Neuron (in vitro differentiated cells): Measurements from ENCODE around the gene ADGRL1.

Experiments
- H2AFZ ChIP-seq: one replicate; pipeline ENCODE4 v1.6.1; 2013; ENCODE audit warnings: low read depth, mild to moderate bottlenecking, inconsistent platforms, low read length, moderate library complexity
- H3K27me3 ChIP-seq: one replicate; pipeline ENCODE4 v1.6.1; 2013; ENCODE audit warnings: low read length; ENCODE audit not compliant: insufficient read depth
- H3K36me3 ChIP-seq: one replicate; pipeline ENCODE4 v1.6.1; 2013; ENCODE audit warnings: low read length; ENCODE audit not compliant: insufficient read depth
- H3K4me1 ChIP-seq: one replicate; pipeline ENCODE4 v1.6.1; 2013; ENCODE audit warnings: low read length; ENCODE audit not compliant: insufficient read depth
- H3K4me3 ChIP-seq: 2 replicates; pipeline ENCODE4 v1.5.1; 2013; ENCODE audit warnings: mild to moderate bottlenecking, low read length, moderate library complexity
- H3K9me3 ChIP-seq: one replicate; pipeline ENCODE4 v1.6.1; 2013; ENCODE audit warnings: low read length

The ADGRL1 gene

GRCh38 chr19:14120497-14120780 lies 85.5 kb downstream of the ADGRL1 start:
- Histone ChIP-seq H3K4me3 (no peak overlapping the region), H3K9me3 (no peaks in the 10 kb centered on the region), H2AFZ (no peak overlapping the region), H3K36me3 (peaks cover 15% of the 10 kb centered on the region), H3K27me3 (no peaks in the 10 kb centered on the region), H3K4me1 (peaks cover 24% of the 10 kb centered on the region)

DNA sequence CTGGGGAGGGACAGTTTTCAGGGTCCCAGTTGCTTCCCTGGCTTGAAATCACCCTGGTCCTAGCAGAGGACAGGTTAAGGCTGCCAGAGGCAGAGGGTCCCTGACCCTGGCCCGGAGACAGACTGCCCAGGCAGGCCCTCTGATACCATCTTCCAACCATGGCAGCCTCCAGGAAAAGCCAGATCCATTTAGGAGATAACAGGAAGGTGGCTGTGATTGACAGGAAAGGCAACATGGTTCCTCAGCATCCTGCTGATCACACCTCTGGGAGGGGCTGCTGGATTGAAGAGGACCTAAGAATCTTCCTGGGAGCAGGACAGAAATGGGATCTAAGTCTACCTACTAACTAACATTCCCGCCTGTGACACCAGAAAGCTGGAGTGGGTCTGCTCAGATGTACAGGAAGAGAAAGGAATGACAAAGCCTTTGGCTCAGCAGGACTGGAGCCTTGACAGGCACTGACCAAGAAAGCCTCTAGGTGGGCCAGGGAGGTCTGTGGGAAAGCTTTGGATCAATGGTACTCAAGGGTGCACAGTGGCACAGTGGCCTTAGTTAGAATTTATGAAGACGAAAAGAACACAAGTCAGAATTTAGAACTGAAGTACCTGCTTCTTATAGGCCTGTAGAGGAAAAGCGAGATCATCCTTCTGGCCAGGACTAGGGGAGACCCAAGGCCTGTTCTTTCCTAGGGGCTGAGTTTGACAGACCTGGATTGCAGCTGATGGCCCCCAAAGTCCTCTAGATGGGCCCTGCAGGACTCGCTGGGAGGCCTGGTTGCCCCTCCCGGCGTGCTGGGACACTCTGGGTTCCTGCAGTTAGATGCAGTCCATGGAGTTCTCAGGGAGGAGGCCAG lies 86.1 kb downstream of the ADGRL1 start:
- H3K4me1 ChIP-seq: peaks cover 24% of the 10 kb centered on the region
- no peak overlapping the region for H2AFZ ChIP-seq
- no peaks in the 10 kb centered on the region for H3K27me3 ChIP-seq
- no peak overlapping the region for H3K4me3 ChIP-seq
- H3K36me3 ChIP-seq: peaks cover 10% of the 10 kb centered on the region
- H3K9me3 ChIP-seq: no peaks in the 10 kb centered on the region

GRCh38 chr19:14119146-14119545 lies 86.8 kb downstream of the ADGRL1 start:
- H3K9me3 ChIP-seq: no peaks in the 10 kb centered on the region
- H3K27me3 ChIP-seq: no peaks in the 10 kb centered on the region
- H3K4me1 ChIP-seq: peaks cover 24% of the 10 kb centered on the region
- H3K4me3 ChIP-seq: peak overlapping the region; percentile 49
- peaks cover 8% of the 10 kb centered on the region for H3K36me3 ChIP-seq
- H2AFZ ChIP-seq: no peak overlapping the region

- H3K4me3 ChIP-seq: peak overlapping the region; percentile 49
- H3K4me1 ChIP-seq: peaks cover 30% of the 10 kb centered on the region
- H2AFZ ChIP-seq: no peak overlapping the region
- H3K27me3 ChIP-seq: no peaks in the 10 kb centered on the region
- H3K9me3 ChIP-seq: no peaks in the 10 kb centered on the region
- H3K36me3 ChIP-seq: peaks cover 8% of the 10 kb centered on the region
Observed at GRCh38 chr19:14118165-14119051, 87.6 kb downstream of the ADGRL1 start.

GRCh38 chr19:14117668-14118164 lies 88.3 kb downstream of the ADGRL1 start, which contains the start of gene PRKACA:
Gene PRKACA, minus strand, starts transcription at chr19:14117762. Its CDS starts 215 bp downstream, at chr19:14117547.
- Histone ChIP-seq H3K36me3 (peaks cover 8% of the 10 kb centered on the region), H3K27me3 (no peaks in the 10 kb centered on the region), H2AFZ (no peak within 1 kb of the TSS), H3K4me3 (peak within 1 kb of the TSS; percentile 57), H3K4me1 (peaks cover 37% of the 10 kb centered on the region), H3K9me3 (no peaks in the 10 kb centered on the region)

DNA sequence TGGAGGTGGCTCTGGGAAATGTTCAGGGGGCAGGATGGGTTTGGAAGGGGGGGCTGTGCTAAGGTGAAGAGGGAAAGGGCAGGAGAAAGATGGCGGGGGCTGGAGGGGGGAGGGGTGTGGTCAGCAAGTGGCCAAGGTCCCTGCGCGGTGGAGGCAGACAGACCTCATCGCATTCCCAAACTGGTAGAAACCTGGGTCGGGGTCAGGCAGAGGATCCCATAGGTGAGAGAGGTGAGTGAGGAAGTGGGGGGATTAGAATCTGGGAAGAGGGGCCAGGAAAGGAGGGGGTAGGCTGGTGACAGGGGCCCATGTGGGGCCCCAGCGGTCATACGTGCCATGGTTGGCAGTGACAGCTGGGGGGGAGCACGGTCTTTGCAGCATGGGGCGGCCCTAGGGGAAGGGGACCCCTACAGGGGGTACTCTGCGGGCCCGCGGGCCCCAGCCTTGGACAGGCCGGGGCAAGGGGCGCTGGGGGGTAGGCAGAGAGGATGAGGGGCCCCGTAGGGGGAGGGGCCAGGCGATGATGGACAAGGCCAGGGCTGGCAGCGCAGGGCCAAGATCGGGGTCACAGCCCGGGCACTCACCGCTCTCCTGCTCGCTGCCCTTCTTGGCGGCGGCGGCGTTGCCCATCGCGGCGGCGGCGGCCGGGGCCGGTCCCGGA lies 88.9 kb downstream of the ADGRL1 start:
- Histone ChIP-seq H3K9me3 (no peaks in the 10 kb centered on the region), H3K4me1 (peaks cover 38% of the 10 kb centered on the region), H2AFZ (no peak overlapping the region), H3K27me3 (no peaks in the 10 kb centered on the region), H3K4me3 (peak overlapping the region; percentile 57), H3K36me3 (peaks cover 8% of the 10 kb centered on the region)

DNA sequence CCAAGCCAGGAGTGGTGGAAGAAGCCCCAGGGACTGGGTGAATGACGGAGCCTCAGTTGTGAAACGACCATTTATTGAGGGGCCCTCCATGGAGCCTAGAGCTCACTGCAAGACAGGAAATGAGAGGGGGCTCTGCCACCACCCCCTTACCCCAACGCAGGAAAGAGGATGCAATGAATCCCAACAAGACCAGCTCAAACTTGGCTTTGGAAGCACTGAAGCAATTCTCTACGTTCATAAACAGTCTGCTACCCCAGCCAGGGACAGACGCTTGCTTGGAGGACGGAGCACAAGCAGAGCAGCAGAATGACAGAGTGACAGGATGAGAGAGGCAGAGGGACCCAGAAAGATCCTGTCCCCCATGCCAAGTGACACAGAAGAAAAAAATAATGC lies 89.4 kb downstream of the ADGRL1 start:
- peak overlapping the region; percentile 57 for H3K4me3 ChIP-seq

DNA sequence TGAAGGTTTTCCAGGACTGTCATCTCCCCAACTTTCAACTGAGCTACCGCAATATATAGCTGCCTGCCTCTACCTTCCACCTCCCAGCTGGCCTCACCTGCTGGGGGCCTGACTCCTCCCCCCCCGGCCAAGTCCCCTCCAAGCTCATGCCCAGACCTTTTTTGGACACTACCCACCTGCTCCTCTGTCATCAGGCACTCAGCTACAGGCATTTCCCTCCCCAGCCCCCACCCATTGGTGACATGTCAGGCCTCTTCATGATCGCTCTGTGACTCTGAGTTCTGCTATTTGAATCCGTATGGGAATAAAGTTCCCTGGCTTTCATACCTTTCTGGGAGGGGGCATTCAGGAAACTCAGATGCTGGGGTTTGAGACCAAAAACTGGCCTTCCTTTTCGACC lies 90.2 kb downstream of the ADGRL1 start:
- peak overlapping the region; percentile 57 for H3K4me3 ChIP-seq
- H3K9me3 ChIP-seq: no peaks in the 10 kb centered on the region
- no peaks in the 10 kb centered on the region for H3K27me3 ChIP-seq
- H3K36me3 ChIP-seq: peaks cover 4% of the 10 kb centered on the region
- H3K4me1 ChIP-seq: peaks cover 38% of the 10 kb centered on the region
- H2AFZ ChIP-seq: no peak overlapping the region

More for the DNA sequence above, 89.4 kb downstream of the ADGRL1 start:
- H2AFZ ChIP-seq: no peak overlapping the region
- H3K4me1 ChIP-seq: peaks cover 38% of the 10 kb centered on the region
- H3K9me3 ChIP-seq: no peaks in the 10 kb centered on the region
- H3K27me3 ChIP-seq: no peaks in the 10 kb centered on the region
- peaks cover 9% of the 10 kb centered on the region for H3K36me3 ChIP-seq

- no peaks in the 10 kb centered on the region for H3K9me3 ChIP-seq
- no peak overlapping the region for H2AFZ ChIP-seq
- no peak overlapping the region for H3K4me3 ChIP-seq
- H3K27me3 ChIP-seq: no peaks in the 10 kb centered on the region
- H3K36me3 ChIP-seq: peaks cover 4% of the 10 kb centered on the region
- H3K4me1 ChIP-seq: peaks cover 38% of the 10 kb centered on the region
Observed at GRCh38 chr19:14114854-14115253, 91.1 kb downstream of the ADGRL1 start.

- Histone ChIP-seq H3K9me3 (no peaks in the 10 kb centered on the region), H3K27me3 (no peaks in the 10 kb centered on the region), H3K4me1 (peaks cover 37% of the 10 kb centered on the region), H2AFZ (no peak overlapping the region), H3K4me3 (no peak overlapping the region), H3K36me3 (peaks cover 4% of the 10 kb centered on the region)
Observed at GRCh38 chr19:14114439-14114838, 91.5 kb downstream of the ADGRL1 start.

DNA sequence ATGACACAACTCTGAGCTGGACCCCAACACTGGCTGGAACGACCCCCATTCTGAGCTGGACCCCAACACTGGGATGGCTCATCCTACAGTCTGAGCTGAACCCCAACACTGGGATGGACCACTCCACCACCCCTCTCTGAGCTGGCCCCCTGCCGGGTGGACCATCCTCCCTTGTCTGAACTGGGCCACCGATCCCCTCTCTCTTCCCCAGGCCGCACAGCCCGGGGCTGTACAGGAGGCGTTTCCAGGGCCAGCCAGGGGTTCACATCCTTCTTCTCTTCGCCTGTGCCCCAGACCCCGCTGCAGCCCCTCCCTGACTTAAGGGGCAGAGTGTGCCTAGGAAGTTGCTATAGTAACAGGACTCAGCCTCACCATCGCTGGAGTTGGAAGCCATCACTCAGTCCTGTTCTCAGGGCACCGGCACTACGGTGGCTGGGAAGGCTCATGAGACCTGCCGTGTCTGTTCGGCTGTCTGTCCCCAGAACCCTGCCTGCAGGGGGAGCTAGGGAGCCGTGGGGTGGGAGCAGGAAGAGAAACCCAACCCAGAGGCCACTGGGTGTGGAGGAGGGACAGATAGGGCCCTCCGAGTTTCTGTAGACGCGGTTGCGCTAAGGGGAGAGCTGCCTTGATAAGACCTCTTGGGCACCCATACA lies 92.1 kb downstream of the ADGRL1 start:
- Histone ChIP-seq H3K27me3 (no peaks in the 10 kb centered on the region), H3K36me3 (peaks cover 4% of the 10 kb centered on the region), H2AFZ (no peak overlapping the region), H3K4me3 (no peak overlapping the region), H3K9me3 (no peaks in the 10 kb centered on the region), H3K4me1 (peaks cover 31% of the 10 kb centered on the region)

DNA sequence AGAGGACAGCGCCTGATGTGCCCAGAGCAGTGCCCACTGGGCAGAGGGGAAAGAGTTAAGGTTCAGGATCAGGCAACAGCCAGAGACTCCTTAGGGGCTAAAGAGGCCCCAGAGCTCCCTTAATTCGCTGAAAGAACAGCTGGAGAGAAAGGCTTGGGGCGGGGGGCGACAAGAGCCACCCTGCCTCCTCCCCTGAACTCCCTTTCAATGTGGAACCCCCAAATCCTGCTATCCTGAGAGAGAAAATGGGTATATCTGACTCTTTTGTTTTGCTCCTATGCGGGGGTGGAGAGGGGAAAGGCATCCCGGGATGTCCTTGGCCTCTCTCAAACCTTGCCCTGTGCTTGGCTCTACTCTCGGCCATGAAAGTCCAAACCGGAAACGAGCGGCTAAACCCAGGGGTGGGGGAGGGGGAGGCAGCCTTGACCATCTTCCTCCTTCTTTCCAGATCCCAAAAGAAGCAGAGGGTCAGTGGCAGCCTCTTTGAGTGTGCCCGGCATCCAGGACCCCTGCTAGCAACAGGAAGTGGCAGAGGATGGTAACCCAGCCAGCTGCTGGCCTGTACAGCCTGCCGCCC lies 93.1 kb downstream of the ADGRL1 start:
- H2AFZ ChIP-seq: no peak overlapping the region
- peaks cover 4% of the 10 kb centered on the region for H3K36me3 ChIP-seq
- H3K4me1 ChIP-seq: peaks cover 25% of the 10 kb centered on the region
- no peaks in the 10 kb centered on the region for H3K27me3 ChIP-seq
- H3K9me3 ChIP-seq: no peaks in the 10 kb centered on the region
- H3K4me3 ChIP-seq: no peak overlapping the region
